Skeletal muscle tissue (tissue), 4 donors: ENCODE data around the gene NFATC2. TPM values are rescaled to one million over a fixed set of nuclear protein-coding genes. Genes with fewer than 3 reads are reported as not detected.

Experiments
- H3K27ac ChIP-seq: one replicate; pipeline ENCODE4 v1.7.0; 2013; ENCODE audit warnings: mild to moderate bottlenecking, low read depth, low read length, inconsistent platforms
- H3K27me3 ChIP-seq, 3 donors: one replicate each; pipeline ENCODE4 v1.7.0; 2013; ENCODE audit warnings: low read length in 3 of 3; ENCODE audit not compliant: control insufficient read depth in 3 of 3, insufficient read depth in 3 of 3
- H3K36me3 ChIP-seq, 3 donors: one replicate each; pipeline ENCODE4 v1.7.0; 2013; ENCODE audit warnings: low read length in 3 of 3; ENCODE audit not compliant: control insufficient read depth in 3 of 3, insufficient read depth in 3 of 3
- H3K4me1 ChIP-seq, 3 donors: one replicate each; pipeline ENCODE4 v1.7.0; 2013; ENCODE audit warnings: low read length in 3 of 3, mild to moderate bottlenecking in 3 of 3; ENCODE audit not compliant: control insufficient read depth in 3 of 3, insufficient read depth in 3 of 3
- H3K4me3 ChIP-seq, 3 donors: one replicate each; pipeline ENCODE4 v1.7.0; 2013; ENCODE audit warnings: low read length in 3 of 3
- H3K9ac ChIP-seq, 3 donors: one replicate each; pipeline ENCODE4 v1.7.0; 2013; ENCODE audit warnings: low read length in 3 of 3, mild to moderate bottlenecking in 3 of 3, moderate library complexity in 2 of 3, low read depth in 1 of 3
- H3K9me3 ChIP-seq, 3 donors: one replicate each; pipeline ENCODE4 v1.7.0; 2013; ENCODE audit warnings: low read length in 3 of 3; ENCODE audit not compliant: control insufficient read depth in 3 of 3
- total RNA-seq: library from RNA; depleted of rRNA; stranded (reverse); fragments of >200 nt; gene quantifications from one replicate; pipeline ENCODE4 v1.2.3, GENCODE V29; 2014
- donor health status: Osteomylitis.

Gene NFATC2
- total RNA-seq, 1 donor from 2014 or later = 3.1 TPM

- Histone ChIP-seq H3K4me1 (peaks cover 10 to 15% (median 11%) of the 10 kb centered on the region in 3 donors), H3K4me3 (no peak overlapping the region), H3K27me3 (no peaks in the 10 kb centered on the region), H3K27ac (no peak overlapping the region), H3K9ac (no peak overlapping the region), H3K36me3 (no peaks in the 10 kb centered on the region), H3K9me3 (no peaks in the 10 kb centered on the region)
Measured at GRCh38 chr20:51379601-51380341, 162.7 kb downstream of the NFATC2 start.

- no peaks in the 10 kb centered on the region for H3K27me3 ChIP-seq
- H3K4me1 ChIP-seq = peaks cover 7 to 16% (median 11%) of the 10 kb centered on the region in 3 donors
- H3K4me3 ChIP-seq = no peak overlapping the region
- no peaks in the 10 kb centered on the region for H3K9me3 ChIP-seq
- no peak overlapping the region for H3K27ac ChIP-seq
- H3K36me3 ChIP-seq = no peaks in the 10 kb centered on the region
- no peak overlapping the region for H3K9ac ChIP-seq
Measured at GRCh38 chr20:51378171-51378928, 164.2 kb downstream of the NFATC2 start.

GRCh38 chr20:51377132-51377531 lies 165.4 kb downstream of the NFATC2 start:
- H3K9me3 ChIP-seq = no peaks in the 10 kb centered on the region
- no peaks in the 10 kb centered on the region for H3K27me3 ChIP-seq

GRCh38 chr20:51376111-51376510 lies 166.4 kb downstream of the NFATC2 start:
- no peak overlapping the region for H3K9ac ChIP-seq
- H3K4me3 ChIP-seq = no peak overlapping the region
- H3K27me3 ChIP-seq = no peaks in the 10 kb centered on the region
- peaks cover 2 to 12% (median 7%) of the 10 kb centered on the region in 3 donors for H3K4me1 ChIP-seq
- H3K27ac ChIP-seq = no peak overlapping the region
- no peaks in the 10 kb centered on the region for H3K36me3 ChIP-seq
- no peaks in the 10 kb centered on the region for H3K9me3 ChIP-seq

More at GRCh38 chr20:51377132-51377531, 165.4 kb downstream of the NFATC2 start:
- Histone ChIP-seq H3K36me3 (no peaks in the 10 kb centered on the region), H3K4me3 (no peak overlapping the region), H3K9ac (no peak overlapping the region), H3K27ac (no peak overlapping the region), H3K4me1 (peaks cover under 1 to 12% (median 7%) of the 10 kb centered on the region in 3 donors)

GRCh38 chr20:51375561-51375960 lies 167.0 kb downstream of the NFATC2 start:
- Histone ChIP-seq H3K9ac (no peak overlapping the region), H3K9me3 (no peaks in the 10 kb centered on the region), H3K27me3 (no peaks in the 10 kb centered on the region), H3K36me3 (no peaks in the 10 kb centered on the region), H3K4me1 (peaks cover 2 to 12% (median 7%) of the 10 kb centered on the region in 3 donors), H3K4me3 (no peak overlapping the region), H3K27ac (no peak overlapping the region)

- Histone ChIP-seq H3K27ac (no peak overlapping the region), H3K9ac (no peak overlapping the region), H3K9me3 (no peaks in the 10 kb centered on the region), H3K4me3 (no peak overlapping the region), H3K36me3 (no peaks in the 10 kb centered on the region), H3K27me3 (no peaks in the 10 kb centered on the region), H3K4me1 (peaks cover 2 to 12% (median 7%) of the 10 kb centered on the region in 3 donors)
Measured at GRCh38 chr20:51374961-51375360, 167.6 kb downstream of the NFATC2 start.

GRCh38 chr20:51374456-51374830 lies 168.1 kb downstream of the NFATC2 start:
- H3K27me3 ChIP-seq = no peaks in the 10 kb centered on the region
- peaks cover 2 to 12% (median 7%) of the 10 kb centered on the region in 3 donors for H3K4me1 ChIP-seq
- no peaks in the 10 kb centered on the region for H3K9me3 ChIP-seq
- H3K4me3 ChIP-seq = no peak overlapping the region
- peak overlapping the region in 1 of 3 donors; percentile 12 for H3K9ac ChIP-seq
- H3K27ac ChIP-seq = no peak overlapping the region
- H3K36me3 ChIP-seq = no peaks in the 10 kb centered on the region

- H3K4me1 ChIP-seq = peaks cover 2 to 12% (median 7%) of the 10 kb centered on the region in 3 donors
- no peak overlapping the region for H3K4me3 ChIP-seq
- H3K9me3 ChIP-seq = no peaks in the 10 kb centered on the region
- no peaks in the 10 kb centered on the region for H3K27me3 ChIP-seq
- H3K27ac ChIP-seq = no peak overlapping the region
- H3K9ac ChIP-seq = no peak overlapping the region
- H3K36me3 ChIP-seq = no peaks in the 10 kb centered on the region
Measured at GRCh38 chr20:51373713-51374455, 168.6 kb downstream of the NFATC2 start.

GRCh38 chr20:51372966-51373365 lies 169.6 kb downstream of the NFATC2 start:
- no peak overlapping the region for H3K4me3 ChIP-seq
- H3K9me3 ChIP-seq = no peaks in the 10 kb centered on the region
- no peak overlapping the region for H3K27ac ChIP-seq
- no peaks in the 10 kb centered on the region for H3K27me3 ChIP-seq
- no peaks in the 10 kb centered on the region for H3K36me3 ChIP-seq
- peaks cover 2 to 12% (median 7%) of the 10 kb centered on the region in 3 donors for H3K4me1 ChIP-seq
- no peak overlapping the region for H3K9ac ChIP-seq
